ENCODE results near the gene PLXNA2. TPM values are rescaled to one million over a fixed set of nuclear protein-coding genes. Genes with fewer than 3 reads are reported as not detected.

The PLXNA2 gene
- polyA plus RNA-seq, 1 of the 3 experiments (the other 2 are of a cell fraction) = 8.5 TPM

GRCh38 chr1:208048904-208049303 is 195.3 kb downstream of the PLXNA2 start:
- no peaks in the 10 kb centered on the region for H3K9me3 ChIP-seq
- H3K4me2 ChIP-seq = no peak overlapping the region
- TF ChIP-seq RFX5 (IDR thresholded peaks at IDR 0.05; ENCODE audit: low read length) = no peak
- no peaks in the 10 kb centered on the region for H3K79me2 ChIP-seq (ENCODE audit: insufficient read depth)
- H3K27me3 ChIP-seq (ENCODE audit: insufficient read depth) = no peaks in the 10 kb centered on the region
- no peaks in the 10 kb centered on the region; a peak in 1 of 4 replicates for H3K4me1 ChIP-seq (ENCODE audit: control insufficient read depth in 1 of 2, insufficient read depth in 2 of 2, low read depth in 1 of 2, low read length in 1 of 2)
- no peak for DNase-seq
- H3K9ac ChIP-seq = no peak overlapping the region
- no peak overlapping the region for H3K27ac ChIP-seq (ENCODE audit: low read depth in 2 of 2, low read length in 1 of 2)
- ChIA-PET POLR2A (no interaction called here), CTCF (interaction anchor here (0.9 to 2.8 kb wide), 3 partner anchors 27 to 196 kb away, joined by 6 to 16 read pairs (median 9); no protein-coding TSS in a partner anchor)
- peaks cover 51 to 73% of the 10 kb centered on the region in 2 experiments for H3K36me3 ChIP-seq (replicated peaks in 1 of 2; ENCODE audit: control insufficient read depth in 1 of 2, insufficient read depth in 2 of 2, low read length in 1 of 2)
- H3K9me2 ChIP-seq = no peaks in the 10 kb centered on the region
- H2AFZ ChIP-seq (ENCODE audit: low read depth) = no peak overlapping the region
- WGBS (ENCODE audit: low lambda C conversion rate) = 88% methylated on average over 4 of the region's 4 CpGs
- no peaks in the 10 kb centered on the region for H4K20me1 ChIP-seq (ENCODE audit: insufficient read depth)
- peaks cover 3% of the 10 kb centered on the region for H3F3A ChIP-seq (replicated peaks; ENCODE audit: insufficient read depth)
- H3K4me3 ChIP-seq (ENCODE audit: low read depth in 2 of 2, low read length in 1 of 2) = no peak overlapping the region

DNA sequence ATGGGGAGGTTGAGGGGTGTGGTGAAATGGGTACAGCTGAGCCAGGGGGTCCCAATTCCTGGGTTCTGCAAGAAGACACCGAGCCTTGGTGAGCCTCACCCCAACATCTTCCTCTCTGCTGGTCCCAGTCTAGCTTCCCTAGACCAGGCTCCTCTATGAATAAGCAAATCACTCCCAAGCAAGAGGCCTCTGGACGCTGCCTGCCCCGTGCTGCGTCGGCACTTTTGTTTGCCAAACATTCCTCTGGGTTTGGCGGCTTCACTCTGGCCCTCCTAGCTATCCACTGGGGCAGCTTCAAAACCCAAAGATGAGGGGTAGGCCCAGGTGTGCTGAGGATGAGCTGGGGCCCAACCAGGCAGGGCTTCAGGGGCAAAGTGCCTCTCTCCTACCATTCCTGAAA is 196.2 kb downstream of the PLXNA2 start:
- Histone ChIP-seq H3K27me3 (ENCODE audit: insufficient read depth) (no peaks in the 10 kb centered on the region), H3K9me2 (no peaks in the 10 kb centered on the region), H3K79me2 (ENCODE audit: insufficient read depth) (no peaks in the 10 kb centered on the region), H3K4me2 (no peak overlapping the region), H3K4me3 (ENCODE audit: low read depth in 2 of 2, low read length in 1 of 2) (no peak overlapping the region), H3K36me3 (replicated peaks in 1 of 2; ENCODE audit: control insufficient read depth in 1 of 2, insufficient read depth in 2 of 2, low read length in 1 of 2) (peaks cover 48 to 73% of the 10 kb centered on the region in 2 experiments), H3K4me1 (ENCODE audit: control insufficient read depth in 1 of 2, insufficient read depth in 2 of 2, low read depth in 1 of 2, low read length in 1 of 2) (peaks cover 0 to 5% of the 10 kb centered on the region in 2 experiments; a peak in 1 of 4 replicates), H3F3A (replicated peaks; ENCODE audit: insufficient read depth) (peaks cover 3% of the 10 kb centered on the region), H3K27ac (ENCODE audit: low read depth in 2 of 2, low read length in 1 of 2) (no peak overlapping the region), H3K9me3 (no peaks in the 10 kb centered on the region), H3K9ac (no peak overlapping the region), H2AFZ (ENCODE audit: low read depth) (no peak overlapping the region), H4K20me1 (ENCODE audit: insufficient read depth) (no peaks in the 10 kb centered on the region)
- no peak for TF ChIP-seq TCF12 (IDR thresholded peaks at IDR 0.05)
- TF ChIP-seq CHD2 (IDR thresholded peaks at IDR 0.05; ENCODE audit: low read length, partially characterized antibody) = no peak
- no peak for TF ChIP-seq RCOR1 (IDR thresholded peaks at IDR 0.05; ENCODE audit: low read length)
- TF ChIP-seq SIN3A (IDR thresholded peaks at IDR 0.05; ENCODE audit: borderline replicate concordance, low read depth, low read length) = no peak
- TF ChIP-seq RXRA (IDR thresholded peaks at IDR 0.05; ENCODE audit: borderline replicate concordance, low read depth) = no peak
- no peak for TF ChIP-seq MAX (IDR thresholded peaks at IDR 0.05; ENCODE audit: low read depth)
- TF ChIP-seq, protein P1, sequence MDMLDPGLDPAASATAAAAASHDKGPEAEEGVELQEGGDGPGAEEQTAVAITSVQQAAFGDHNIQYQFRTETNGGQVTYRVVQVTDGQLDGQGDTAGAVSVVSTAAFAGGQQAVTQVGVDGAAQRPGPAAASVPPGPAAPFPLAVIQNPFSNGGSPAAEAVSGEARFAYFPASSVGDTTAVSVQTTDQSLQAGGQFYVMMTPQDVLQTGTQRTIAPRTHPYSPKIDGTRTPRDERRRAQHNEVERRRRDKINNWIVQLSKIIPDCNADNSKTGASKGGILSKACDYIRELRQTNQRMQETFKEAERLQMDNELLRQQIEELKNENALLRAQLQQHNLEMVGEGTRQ (IDR thresholded peaks at IDR 0.05; ENCODE audit: borderline replicate concordance, low read depth, low read length) = no peak
- TF ChIP-seq TEAD4 (IDR thresholded peaks at IDR 0.05; ENCODE audit: borderline replicate concordance, insufficient read depth) = no peak
- TF ChIP-seq, protein P2, sequence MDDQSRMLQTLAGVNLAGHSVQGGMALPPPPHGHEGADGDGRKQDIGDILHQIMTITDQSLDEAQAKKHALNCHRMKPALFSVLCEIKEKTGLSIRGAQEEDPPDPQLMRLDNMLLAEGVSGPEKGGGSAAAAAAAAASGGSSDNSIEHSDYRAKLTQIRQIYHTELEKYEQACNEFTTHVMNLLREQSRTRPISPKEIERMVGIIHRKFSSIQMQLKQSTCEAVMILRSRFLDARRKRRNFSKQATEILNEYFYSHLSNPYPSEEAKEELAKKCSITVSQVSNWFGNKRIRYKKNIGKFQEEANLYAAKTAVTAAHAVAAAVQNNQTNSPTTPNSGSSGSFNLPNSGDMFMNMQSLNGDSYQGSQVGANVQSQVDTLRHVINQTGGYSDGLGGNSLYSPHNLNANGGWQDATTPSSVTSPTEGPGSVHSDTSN (IDR thresholded peaks at IDR 0.05) = no peak
- TF ChIP-seq, protein P3, sequence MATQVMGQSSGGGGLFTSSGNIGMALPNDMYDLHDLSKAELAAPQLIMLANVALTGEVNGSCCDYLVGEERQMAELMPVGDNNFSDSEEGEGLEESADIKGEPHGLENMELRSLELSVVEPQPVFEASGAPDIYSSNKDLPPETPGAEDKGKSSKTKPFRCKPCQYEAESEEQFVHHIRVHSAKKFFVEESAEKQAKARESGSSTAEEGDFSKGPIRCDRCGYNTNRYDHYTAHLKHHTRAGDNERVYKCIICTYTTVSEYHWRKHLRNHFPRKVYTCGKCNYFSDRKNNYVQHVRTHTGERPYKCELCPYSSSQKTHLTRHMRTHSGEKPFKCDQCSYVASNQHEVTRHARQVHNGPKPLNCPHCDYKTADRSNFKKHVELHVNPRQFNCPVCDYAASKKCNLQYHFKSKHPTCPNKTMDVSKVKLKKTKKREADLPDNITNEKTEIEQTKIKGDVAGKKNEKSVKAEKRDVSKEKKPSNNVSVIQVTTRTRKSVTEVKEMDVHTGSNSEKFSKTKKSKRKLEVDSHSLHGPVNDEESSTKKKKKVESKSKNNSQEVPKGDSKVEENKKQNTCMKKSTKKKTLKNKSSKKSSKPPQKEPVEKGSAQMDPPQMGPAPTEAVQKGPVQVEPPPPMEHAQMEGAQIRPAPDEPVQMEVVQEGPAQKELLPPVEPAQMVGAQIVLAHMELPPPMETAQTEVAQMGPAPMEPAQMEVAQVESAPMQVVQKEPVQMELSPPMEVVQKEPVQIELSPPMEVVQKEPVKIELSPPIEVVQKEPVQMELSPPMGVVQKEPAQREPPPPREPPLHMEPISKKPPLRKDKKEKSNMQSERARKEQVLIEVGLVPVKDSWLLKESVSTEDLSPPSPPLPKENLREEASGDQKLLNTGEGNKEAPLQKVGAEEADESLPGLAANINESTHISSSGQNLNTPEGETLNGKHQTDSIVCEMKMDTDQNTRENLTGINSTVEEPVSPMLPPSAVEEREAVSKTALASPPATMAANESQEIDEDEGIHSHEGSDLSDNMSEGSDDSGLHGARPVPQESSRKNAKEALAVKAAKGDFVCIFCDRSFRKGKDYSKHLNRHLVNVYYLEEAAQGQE (IDR thresholded peaks at IDR 0.05; ENCODE audit: low read depth, low read length) = no peak
- no peak for TF ChIP-seq NFIC (IDR thresholded peaks at IDR 0.05; ENCODE audit: borderline replicate concordance)
- no peak for TF ChIP-seq FOXJ3 (CRISPR knock-in tag; IDR thresholded peaks at IDR 0.05)
- TF ChIP-seq MXI1 (IDR thresholded peaks at IDR 0.05; ENCODE audit: low read depth, low read length) = no peak
- TF ChIP-seq SMC3 (IDR thresholded peaks at IDR 0.05; ENCODE audit: low read depth, low read length) = no peak
- no peak for TF ChIP-seq NRF1 (IDR thresholded peaks at IDR 0.05; ENCODE audit: low read depth, low read length)
- no peak for TF ChIP-seq MEF2A (IDR thresholded peaks at IDR 0.05; ENCODE audit: borderline replicate concordance, low read depth)
- TF ChIP-seq EZH2phosphoT487 (IDR thresholded peaks at IDR 0.05; ENCODE audit: borderline replicate concordance, low read depth) = no peak
- TF ChIP-seq, protein P4, sequence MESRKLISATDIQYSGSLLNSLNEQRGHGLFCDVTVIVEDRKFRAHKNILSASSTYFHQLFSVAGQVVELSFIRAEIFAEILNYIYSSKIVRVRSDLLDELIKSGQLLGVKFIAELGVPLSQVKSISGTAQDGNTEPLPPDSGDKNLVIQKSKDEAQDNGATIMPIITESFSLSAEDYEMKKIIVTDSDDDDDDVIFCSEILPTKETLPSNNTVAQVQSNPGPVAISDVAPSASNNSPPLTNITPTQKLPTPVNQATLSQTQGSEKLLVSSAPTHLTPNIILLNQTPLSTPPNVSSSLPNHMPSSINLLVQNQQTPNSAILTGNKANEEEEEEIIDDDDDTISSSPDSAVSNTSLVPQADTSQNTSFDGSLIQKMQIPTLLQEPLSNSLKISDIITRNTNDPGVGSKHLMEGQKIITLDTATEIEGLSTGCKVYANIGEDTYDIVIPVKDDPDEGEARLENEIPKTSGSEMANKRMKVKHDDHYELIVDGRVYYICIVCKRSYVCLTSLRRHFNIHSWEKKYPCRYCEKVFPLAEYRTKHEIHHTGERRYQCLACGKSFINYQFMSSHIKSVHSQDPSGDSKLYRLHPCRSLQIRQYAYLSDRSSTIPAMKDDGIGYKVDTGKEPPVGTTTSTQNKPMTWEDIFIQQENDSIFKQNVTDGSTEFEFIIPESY (IDR thresholded peaks at IDR 0.05; ENCODE audit: borderline replicate concordance, low read depth) = no peak
- no peak for TF ChIP-seq EP300 (IDR thresholded peaks at IDR 0.05; ENCODE audit: borderline replicate concordance in 1 of 2, low read depth in 1 of 2, low read length in 1 of 2)
- TF ChIP-seq RAD21 (IDR thresholded peaks at IDR 0.05; ENCODE audit: low read length) = no peak
- ChIA-PET POLR2A (no interaction called here), CTCF (interaction anchor here (0.8 to 2.8 kb wide), 8 partner anchors 10 to 197 kb away, joined by 3 to 16 read pairs (median 5); no protein-coding TSS in a partner anchor)
- 96% methylated on average over 6 of the region's 6 CpGs for WGBS (ENCODE audit: low lambda C conversion rate)
- DNase-seq = no peak

Data from SK-N-SH (cell line).